GM12891 (cell line): ENCODE data around the gene CLCN2.

Experiments
- POLR2A ChIP-seq: IDR thresholded peaks from 2 replicates; pipeline ENCODE4 v1.6.1; 2011; ENCODE audit warnings: low read depth, low read length, control low read depth
- POLR2AphosphoS5 ChIP-seq: IDR thresholded peaks from 2 replicates; pipeline ENCODE4 v1.6.1; 2011; ENCODE audit warnings: low read depth, low read length, control low read depth
- TAF1 ChIP-seq: IDR thresholded peaks from 2 replicates; pipeline ENCODE4 v1.6.1; 2011; ENCODE audit warnings: low read depth, low read length, control low read depth

DNA sequence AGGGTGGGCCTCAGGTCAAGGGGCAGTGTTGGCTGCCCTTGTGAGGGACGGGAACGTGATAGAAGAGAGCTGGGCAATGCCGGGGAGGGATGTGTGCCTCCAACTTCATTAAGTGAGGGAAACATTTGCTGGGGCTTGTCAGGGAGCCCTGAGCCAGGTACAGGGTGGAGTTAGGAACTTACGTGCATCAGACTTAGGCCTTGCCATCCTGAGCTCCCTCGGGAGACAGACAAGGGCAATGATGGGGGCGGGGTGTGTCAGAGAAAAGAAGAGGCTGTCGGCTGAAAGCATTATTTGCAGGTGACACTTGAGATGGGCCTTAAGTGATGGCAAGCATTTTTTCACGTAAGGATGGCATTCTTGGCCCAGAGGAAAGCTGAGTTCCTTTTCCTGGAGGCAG, 22.4 kb downstream of the CLCN2 start:
- TF ChIP-seq POLR2A (no peak), TAF1 (no peak), POLR2AphosphoS5 (no peak)
